Activated naive CD8-positive, alpha-beta T cell treated with anti-CD3 and anti-CD28 coated beads, Interleukin-2, amount 10 ng/mL, durations not matched to agents 7 days and 5 days (primary cell): Measurements from ENCODE around the gene NRL. TPM values are rescaled to one million over a fixed set of nuclear protein-coding genes. Genes with fewer than 3 reads are reported as not detected.
A peak's percentile ranks its signal among the peaks of the same experiment; 100 is the strongest.

ENCODE experiments used
- ATAC-seq: fragments of 150-1000 bp; cut with Tn5 transposase; one replicate; pipeline ENCODE4 v1.10.0; 2021; ENCODE audit warnings: low read depth, moderate library complexity
- POLR2A ChIA-PET: fragments of 350-600 bp; sonication (Branson Sonifier 250); formaldehyde crosslinking; loops from one replicate; lab custom pipeline; 2021; ENCODE audit warnings: antibody characterized with exemption; lab: Charles Lee
- DNase-seq: peaks from one replicate; pipeline ENCODE4 v3.0.0; 2021
- H3K27ac Mint-ChIP-seq: one replicate; pipeline ENCODE4 v1.8.0; 2022; ENCODE audit warnings: mild to moderate bottlenecking, mixed read lengths
- H3K27me3 Mint-ChIP-seq: one replicate; pipeline ENCODE4 v1.8.0; 2022; ENCODE audit warnings: mild to moderate bottlenecking, moderate library complexity, mixed read lengths
- H3K36me3 Mint-ChIP-seq: one replicate; pipeline ENCODE4 v1.8.0; 2021; ENCODE audit warnings: mild to moderate bottlenecking, mixed read lengths
- H3K4me1 Mint-ChIP-seq: one replicate; pipeline ENCODE4 v1.8.0; 2021; ENCODE audit warnings: mixed read lengths
- H3K4me3 Mint-ChIP-seq: one replicate; pipeline ENCODE4 v1.8.0; 2022; ENCODE audit warnings: mild to moderate bottlenecking, moderate library complexity, mixed read lengths
- H3K9me3 Mint-ChIP-seq: one replicate; pipeline ENCODE4 v1.8.0; 2021; ENCODE audit warnings: mixed read lengths
- total RNA-seq, 2 experiments: library from RNA; stranded (reverse); gene quantifications; one replicate each; pipeline ENCODE4 v1.2.3, GENCODE V29; 2021

NRL gene
- total RNA-seq, 2 experiments from 2014 or later = 3.3 to 3.4 TPM

GRCh38 chr14:24100982-24101494, 13.7 kb downstream of the NRL start:
- no peaks in the 10 kb centered on the region for H3K27me3 Mint-ChIP-seq
- peaks cover 49% of the 10 kb centered on the region for H3K36me3 Mint-ChIP-seq
- DNase-seq = no peak
- H3K4me1 Mint-ChIP-seq = peaks cover 10% of the 10 kb centered on the region
- POLR2A ChIA-PET = interaction anchor here (1.1 kb wide), 1 partner anchor 49 kb away, joined by 3 read pairs; the partner anchor contains the start of gene CARMIL3
- no peak overlapping the region for H3K4me3 Mint-ChIP-seq
- peak overlapping the region; percentile 44 for H3K27ac Mint-ChIP-seq
- no peaks in the 10 kb centered on the region for H3K9me3 Mint-ChIP-seq
- no peak for ATAC-seq

- Mint-ChIP-seq H3K27ac (peak overlapping the region; percentile 44), H3K4me1 (peaks cover 11% of the 10 kb centered on the region), H3K36me3 (peaks cover 53% of the 10 kb centered on the region), H3K9me3 (no peaks in the 10 kb centered on the region), H3K27me3 (no peaks in the 10 kb centered on the region), H3K4me3 (no peak overlapping the region)
- ATAC-seq (no peak), DNase-seq (no peak)
- POLR2A ChIA-PET = interaction anchor here (1.1 kb wide), 1 partner anchor 48 kb away, joined by 3 read pairs; the partner anchor contains the start of gene CARMIL3
Measured at GRCh38 chr14:24100197-24100981, 14.4 kb downstream of the NRL start.

- ATAC-seq = no peak
- Mint-ChIP-seq H3K4me3 (no peak overlapping the region), H3K4me1 (peaks cover 13% of the 10 kb centered on the region), H3K27me3 (no peaks in the 10 kb centered on the region), H3K36me3 (peaks cover 49% of the 10 kb centered on the region), H3K9me3 (no peaks in the 10 kb centered on the region), H3K27ac (no peak overlapping the region)
- no peak for DNase-seq
- POLR2A ChIA-PET = interaction anchor here (2.3 kb wide), 1 partner anchor 15 kb away, joined by 8 read pairs; the partner anchor contains the start of genes DCAF11 and NRL
Measured at GRCh38 chr14:24098927-24099813, 15.6 kb downstream of the NRL start.

- POLR2A ChIA-PET = interaction anchor here (0.8 to 2.3 kb wide), 2 partner anchors 16 to 17 kb away, joined by 3 to 8 read pairs; partner anchors contain the start of genes DCAF11 and NRL
- Mint-ChIP-seq H3K36me3 (peaks cover 41% of the 10 kb centered on the region), H3K4me1 (peaks cover 17% of the 10 kb centered on the region), H3K27me3 (no peaks in the 10 kb centered on the region), H3K4me3 (no peak overlapping the region), H3K27ac (no peak overlapping the region), H3K9me3 (no peaks in the 10 kb centered on the region)
- ATAC-seq (no peak), DNase-seq (no peak)
Measured at GRCh38 chr14:24098229-24098926, 16.4 kb downstream of the NRL start.

GRCh38 chr14:24096545-24097181, 18.1 kb downstream of the NRL start:
- H3K4me3 Mint-ChIP-seq = peak overlapping the region; percentile 44
- peaks cover 26% of the 10 kb centered on the region for H3K4me1 Mint-ChIP-seq
- no peaks in the 10 kb centered on the region for H3K27me3 Mint-ChIP-seq
- no peak for ATAC-seq
- POLR2A ChIA-PET = interaction anchor here (0.7 to 7.5 kb wide), 7 partner anchors 11 to 230 kb away, joined by 3 to 116 read pairs (median 37); partner anchors contain the start of genes DCAF11, NRL, PSME2 and RNF31
- DNase-seq = no peak
- peaks cover 31% of the 10 kb centered on the region for H3K36me3 Mint-ChIP-seq
- no peaks in the 10 kb centered on the region for H3K9me3 Mint-ChIP-seq
- H3K27ac Mint-ChIP-seq = peak overlapping the region; percentile 70

GRCh38 chr14:24095271-24096068, 19.3 kb downstream of the NRL start:
- H3K36me3 Mint-ChIP-seq = peaks cover 28% of the 10 kb centered on the region
- DNase-seq (peak; percentile 60), ATAC-seq (peak; percentile 32)
- H3K4me1 Mint-ChIP-seq = peaks cover 29% of the 10 kb centered on the region
- no peaks in the 10 kb centered on the region for H3K9me3 Mint-ChIP-seq
- H3K4me3 Mint-ChIP-seq = peak overlapping the region; percentile 95
- H3K27ac Mint-ChIP-seq = peak overlapping the region; percentile 97
- POLR2A ChIA-PET = interaction anchor here (0.6 to 7.5 kb wide), 20 partner anchors 8 to 334 kb away, joined by 3 to 116 read pairs (median 4); partner anchors contain the start of genes CARMIL3, CBLN3, DCAF11 and IPO4
- H3K27me3 Mint-ChIP-seq = no peaks in the 10 kb centered on the region

GRCh38 chr14:24094841-24095270, 19.9 kb downstream of the NRL start:
- Mint-ChIP-seq H3K36me3 (peaks cover 24% of the 10 kb centered on the region), H3K9me3 (no peaks in the 10 kb centered on the region), H3K4me1 (peaks cover 29% of the 10 kb centered on the region), H3K27me3 (no peaks in the 10 kb centered on the region), H3K27ac (peak overlapping the region; percentile 97), H3K4me3 (peak overlapping the region; percentile 95)
- POLR2A ChIA-PET = interaction anchor here (0.6 to 7.5 kb wide), 21 partner anchors 9 to 335 kb away, joined by 3 to 116 read pairs (median 4); partner anchors contain the start of genes CARMIL3, CBLN3, DCAF11 and IPO4
- DNase-seq (no peak), ATAC-seq (no peak)

- POLR2A ChIA-PET = interaction anchor here (0.6 to 7.5 kb wide), 25 partner anchors 8 to 336 kb away, joined by 3 to 116 read pairs (median 4); partner anchors contain the start of genes CARMIL3, CBLN3, DCAF11 and EMC9
- ATAC-seq = peak; percentile 77
Measured at GRCh38 chr14:24093901-24094840, 20.6 kb downstream of the NRL start, which contains the start of gene PCK2. PCK2 (plus strand) TSS chr14:24094311; CDS start chr14:24094406, 95 bp downstream.

GRCh38 chr14:24093207-24093900, 21.4 kb downstream of the NRL start:
- ATAC-seq = no peak
- peaks cover 29% of the 10 kb centered on the region for H3K4me1 Mint-ChIP-seq

More at GRCh38 chr14:24093901-24094840, 20.6 kb downstream of the NRL start, which contains the start of gene PCK2:
- peaks cover 29% of the 10 kb centered on the region for H3K4me1 Mint-ChIP-seq
- H3K36me3 Mint-ChIP-seq = peaks cover 20% of the 10 kb centered on the region
- DNase-seq = peak; percentile 83
- peak within 1 kb of the TSS; percentile 97 for H3K27ac Mint-ChIP-seq
- H3K9me3 Mint-ChIP-seq = no peaks in the 10 kb centered on the region
- H3K4me3 Mint-ChIP-seq = peak within 1 kb of the TSS; percentile 95
- no peaks in the 10 kb centered on the region for H3K27me3 Mint-ChIP-seq

More at GRCh38 chr14:24093207-24093900, 21.4 kb downstream of the NRL start:
- peak overlapping the region; percentile 97 for H3K27ac Mint-ChIP-seq
- no peaks in the 10 kb centered on the region for H3K27me3 Mint-ChIP-seq
- no peaks in the 10 kb centered on the region for H3K9me3 Mint-ChIP-seq
- H3K36me3 Mint-ChIP-seq = peaks cover 20% of the 10 kb centered on the region
- peak overlapping the region; percentile 95 for H3K4me3 Mint-ChIP-seq
- POLR2A ChIA-PET = interaction anchor here (0.6 to 7.5 kb wide), 15 partner anchors 9 to 149 kb away, joined by 3 to 116 read pairs (median 6); partner anchors contain the start of genes CARMIL3, DCAF11, EMC9 and IRF9
- DNase-seq = no peak
